ENCODE measurements around the gene DHRS12.
A peak's percentile ranks its signal among the peaks of the same experiment; 100 is the strongest.

DNA sequence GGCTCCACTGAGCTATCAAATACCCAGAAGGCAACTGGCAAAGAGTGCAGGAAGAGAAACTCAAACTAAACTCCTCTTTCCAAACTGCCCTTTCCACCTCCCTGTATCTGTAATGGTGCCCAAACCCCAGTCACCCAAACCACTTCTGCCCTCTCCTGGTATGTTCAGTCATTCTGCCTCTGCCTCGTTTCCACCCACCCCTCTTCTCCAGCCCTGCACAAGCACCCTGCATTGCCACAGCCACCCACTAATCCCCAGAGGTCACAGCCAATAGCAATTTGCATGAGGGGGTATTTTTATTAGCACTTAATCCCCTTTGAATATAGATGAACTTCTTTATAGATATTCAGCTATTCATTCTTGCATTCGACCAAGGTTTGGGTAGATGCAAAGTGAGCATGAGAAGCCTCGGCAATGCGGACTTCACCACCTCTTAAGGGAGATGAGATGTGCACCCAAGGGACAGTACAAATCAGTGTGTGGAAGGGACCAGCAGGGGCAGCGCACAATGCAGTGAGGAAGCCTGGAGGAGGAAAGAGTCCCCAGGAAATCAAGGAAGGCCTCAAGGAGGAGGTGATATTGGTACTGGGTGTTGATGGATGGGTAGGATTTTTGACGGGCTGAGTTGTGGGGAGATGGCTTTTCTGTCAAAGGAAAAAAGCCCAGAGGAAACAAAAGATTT is 28.6 kb upstream of the DHRS12 start:
- no peak for TF ChIP-seq EP300 (IDR thresholded peaks at IDR 0.05)
- TF ChIP-seq, protein P1, sequence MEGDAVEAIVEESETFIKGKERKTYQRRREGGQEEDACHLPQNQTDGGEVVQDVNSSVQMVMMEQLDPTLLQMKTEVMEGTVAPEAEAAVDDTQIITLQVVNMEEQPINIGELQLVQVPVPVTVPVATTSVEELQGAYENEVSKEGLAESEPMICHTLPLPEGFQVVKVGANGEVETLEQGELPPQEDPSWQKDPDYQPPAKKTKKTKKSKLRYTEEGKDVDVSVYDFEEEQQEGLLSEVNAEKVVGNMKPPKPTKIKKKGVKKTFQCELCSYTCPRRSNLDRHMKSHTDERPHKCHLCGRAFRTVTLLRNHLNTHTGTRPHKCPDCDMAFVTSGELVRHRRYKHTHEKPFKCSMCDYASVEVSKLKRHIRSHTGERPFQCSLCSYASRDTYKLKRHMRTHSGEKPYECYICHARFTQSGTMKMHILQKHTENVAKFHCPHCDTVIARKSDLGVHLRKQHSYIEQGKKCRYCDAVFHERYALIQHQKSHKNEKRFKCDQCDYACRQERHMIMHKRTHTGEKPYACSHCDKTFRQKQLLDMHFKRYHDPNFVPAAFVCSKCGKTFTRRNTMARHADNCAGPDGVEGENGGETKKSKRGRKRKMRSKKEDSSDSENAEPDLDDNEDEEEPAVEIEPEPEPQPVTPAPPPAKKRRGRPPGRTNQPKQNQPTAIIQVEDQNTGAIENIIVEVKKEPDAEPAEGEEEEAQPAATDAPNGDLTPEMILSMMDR (IDR thresholded peaks at IDR 0.05): peak; percentile 38 to 54 (median 44)
